Activated T-cell treated with anti-CD3 and anti-CD28 coated beads, Interleukin-2, amount 50 U/mL, for 4 hours (primary cell): ENCODE measurements around the gene GAB4. TPM values are rescaled to one million over a fixed set of nuclear protein-coding genes. Genes with fewer than 3 reads are reported as not detected.
A peak's percentile ranks its signal among the peaks of the same experiment; 100 is the strongest.
"Not testable (repeated sequence)": the region's sequence is repeated elsewhere in the genome, so short reads cannot be mapped to it uniquely, and the experiment has no call there.

Experiments used
- ATAC-seq, 2 donors: fragments of 200-7000 bp; cut with Tn5 transposase; one replicate each; pipeline ENCODE4 v1.10.0; 2021
- DNase-seq: peaks from one replicate; pipeline ENCODE4 v3.0.0-alpha.2; 2020
- H3K27me3 Mint-ChIP-seq: one replicate; pipeline ENCODE4 v1.8.0; 2021; ENCODE audit warnings: low read depth, mixed read lengths
- H3K36me3 Mint-ChIP-seq: one replicate; pipeline ENCODE4 v1.8.0; 2022; ENCODE audit warnings: mixed read lengths; ENCODE audit not compliant: insufficient read depth
- H3K4me1 Mint-ChIP-seq: one replicate; pipeline ENCODE4 v1.8.0; 2021; ENCODE audit warnings: low read depth, mixed read lengths
- H3K4me3 Mint-ChIP-seq: one replicate; pipeline ENCODE4 v1.8.0; 2021; ENCODE audit warnings: mild to moderate bottlenecking, moderate library complexity, mixed read lengths
- H3K9me3 Mint-ChIP-seq: one replicate; pipeline ENCODE4 v1.8.0; 2021; ENCODE audit warnings: mixed read lengths
- total RNA-seq, 3 donors: library from RNA; stranded (reverse); gene quantifications; one replicate each; pipeline ENCODE4 v1.2.1, GENCODE V29; 2021

GAB4 gene
- total RNA-seq: not detected

GRCh38 chr22:17007852-17008731 is at the start of gene GAB4:
GAB4 (minus strand) TSS chr22:17008222; CDS start chr22:17008114, 108 bp downstream.
- Mint-ChIP-seq H3K36me3 (no peaks in the 10 kb centered on the region), H3K9me3 (peaks cover 13% of the 10 kb centered on the region), H3K4me1 (no peaks in the 10 kb centered on the region), H3K27me3 (peaks cover 52% of the 10 kb centered on the region), H3K4me3 (no peak within 1 kb of the TSS)
- ATAC-seq (no peak), DNase-seq (no peak)

- Mint-ChIP-seq H3K4me1 (peaks cover 3% of the 10 kb centered on the region), H3K9me3 (no peaks in the 10 kb centered on the region), H3K4me3 (no peak overlapping the region), H3K27me3 (peaks cover 3% of the 10 kb centered on the region), H3K36me3 (no peaks in the 10 kb centered on the region)
- DNase-seq (no peak), ATAC-seq (no peak)
Measured at GRCh38 chr22:17056807-17057206, 48.8 kb upstream of the GAB4 start.

GRCh38 chr22:17056058-17056457 is 48.0 kb upstream of the GAB4 start:
- DNase-seq: no peak
- no peaks in the 10 kb centered on the region for H3K27me3 Mint-ChIP-seq
- H3K9me3 Mint-ChIP-seq: no peaks in the 10 kb centered on the region
- no peaks in the 10 kb centered on the region for H3K36me3 Mint-ChIP-seq
- H3K4me3 Mint-ChIP-seq: no peak overlapping the region
- peaks cover 3% of the 10 kb centered on the region for H3K4me1 Mint-ChIP-seq
- ATAC-seq: no peak

GRCh38 chr22:17047656-17048055 is 39.6 kb upstream of the GAB4 start:
- Mint-ChIP-seq H3K9me3 (no peaks in the 10 kb centered on the region), H3K4me3 (no peak overlapping the region), H3K36me3 (no peaks in the 10 kb centered on the region), H3K27me3 (peaks cover 5% of the 10 kb centered on the region), H3K4me1 (no peaks in the 10 kb centered on the region)
- no peak for DNase-seq
- no peak for ATAC-seq

GRCh38 chr22:17046566-17047348 is 38.7 kb upstream of the GAB4 start:
- Mint-ChIP-seq H3K4me1 (no peaks in the 10 kb centered on the region), H3K27me3 (peaks cover 5% of the 10 kb centered on the region), H3K36me3 (no peaks in the 10 kb centered on the region), H3K4me3 (no peak overlapping the region), H3K9me3 (no peaks in the 10 kb centered on the region)
- DNase-seq: no peak
- no peak for ATAC-seq

- DNase-seq (no peak), ATAC-seq (no peak)
- Mint-ChIP-seq H3K4me3 (no peak overlapping the region), H3K9me3 (no peaks in the 10 kb centered on the region), H3K27me3 (peaks cover 5% of the 10 kb centered on the region), H3K36me3 (no peaks in the 10 kb centered on the region), H3K4me1 (no peaks in the 10 kb centered on the region)
Measured at GRCh38 chr22:17043521-17043920, 35.5 kb upstream of the GAB4 start.

- not testable (repeated sequence) for H3K36me3 Mint-ChIP-seq, H3K9me3 Mint-ChIP-seq, DNase-seq
- peaks cover 13% of the 10 kb centered on the region for H3K27me3 Mint-ChIP-seq
- peak; percentile 84 to 89 for ATAC-seq
- H3K4me3 Mint-ChIP-seq: peak overlapping the region; percentile 62
- H3K4me1 Mint-ChIP-seq: peaks cover 10% of the 10 kb centered on the region
Measured at GRCh38 chr22:17036842-17037711, 29.1 kb upstream of the GAB4 start.

GRCh38 chr22:17035976-17036841 is 28.2 kb upstream of the GAB4 start:
- Mint-ChIP-seq H3K4me1 (peaks cover 10% of the 10 kb centered on the region), H3K27me3 (peaks cover 13% of the 10 kb centered on the region), H3K4me3 (peak overlapping the region; percentile 69)
- H3K9me3 Mint-ChIP-seq, H3K36me3 Mint-ChIP-seq, DNase-seq: not testable (repeated sequence)
- ATAC-seq: peak; percentile 22 to 41

- H3K4me3 Mint-ChIP-seq: peak overlapping the region; percentile 37
- H3K9me3 Mint-ChIP-seq: no peaks in the 10 kb centered on the region
- H3K4me1 Mint-ChIP-seq: peaks cover 10% of the 10 kb centered on the region
- DNase-seq (no peak), ATAC-seq (no peak)
- H3K27me3 Mint-ChIP-seq: peaks cover 13% of the 10 kb centered on the region
- no peaks in the 10 kb centered on the region for H3K36me3 Mint-ChIP-seq
Measured at GRCh38 chr22:17035246-17035645, 27.2 kb upstream of the GAB4 start.

- H3K36me3 Mint-ChIP-seq, ATAC-seq, H3K4me3 Mint-ChIP-seq, H3K9me3 Mint-ChIP-seq, DNase-seq: not testable (repeated sequence)
- peaks cover 13% of the 10 kb centered on the region for H3K27me3 Mint-ChIP-seq
- H3K4me1 Mint-ChIP-seq: peaks cover 10% of the 10 kb centered on the region
Measured at GRCh38 chr22:17034532-17034931, 26.5 kb upstream of the GAB4 start.

GRCh38 chr22:17032277-17032676 is 24.3 kb upstream of the GAB4 start:
- DNase-seq, H3K4me3 Mint-ChIP-seq, H3K9me3 Mint-ChIP-seq, H3K4me1 Mint-ChIP-seq, ATAC-seq, H3K36me3 Mint-ChIP-seq: not testable (repeated sequence)
- H3K27me3 Mint-ChIP-seq: peaks cover 14% of the 10 kb centered on the region

- not testable (repeated sequence) for DNase-seq, H3K4me1 Mint-ChIP-seq, H3K36me3 Mint-ChIP-seq, ATAC-seq, H3K4me3 Mint-ChIP-seq, H3K9me3 Mint-ChIP-seq
- H3K27me3 Mint-ChIP-seq: peaks cover 35% of the 10 kb centered on the region
Measured at GRCh38 chr22:17024380-17024779, 16.4 kb upstream of the GAB4 start.

- not testable (repeated sequence) for H3K4me1 Mint-ChIP-seq, DNase-seq, ATAC-seq, H3K4me3 Mint-ChIP-seq, H3K36me3 Mint-ChIP-seq, H3K9me3 Mint-ChIP-seq
- peaks cover 33% of the 10 kb centered on the region for H3K27me3 Mint-ChIP-seq
Measured at GRCh38 chr22:17015552-17015951, 7.5 kb upstream of the GAB4 start.
